Erythroblast (primary cell): ENCODE results near the gene BIRC5.
"Not testable (repeated sequence)": the region's sequence is repeated elsewhere in the genome, so short reads cannot be mapped to it uniquely, and the experiment has no call there.

Source experiments
- DNase-seq, 2 experiments: peaks; one replicate each; lab custom pipeline; 2025; lab: John Stamatoyannopoulos, UW
- GATA1 ChIP-seq: IDR thresholded peaks from 2 replicates; pipeline ENCODE4 v1.6.1; 2011; ENCODE audit warnings: low read depth, mild to moderate bottlenecking, control low read depth, low read length, moderate library complexity
- POLR2A ChIP-seq: IDR thresholded peaks from 2 replicates; pipeline ENCODE4 v1.6.1; 2011; ENCODE audit warnings: mild to moderate bottlenecking, low read length

BIRC5 gene

DNA sequence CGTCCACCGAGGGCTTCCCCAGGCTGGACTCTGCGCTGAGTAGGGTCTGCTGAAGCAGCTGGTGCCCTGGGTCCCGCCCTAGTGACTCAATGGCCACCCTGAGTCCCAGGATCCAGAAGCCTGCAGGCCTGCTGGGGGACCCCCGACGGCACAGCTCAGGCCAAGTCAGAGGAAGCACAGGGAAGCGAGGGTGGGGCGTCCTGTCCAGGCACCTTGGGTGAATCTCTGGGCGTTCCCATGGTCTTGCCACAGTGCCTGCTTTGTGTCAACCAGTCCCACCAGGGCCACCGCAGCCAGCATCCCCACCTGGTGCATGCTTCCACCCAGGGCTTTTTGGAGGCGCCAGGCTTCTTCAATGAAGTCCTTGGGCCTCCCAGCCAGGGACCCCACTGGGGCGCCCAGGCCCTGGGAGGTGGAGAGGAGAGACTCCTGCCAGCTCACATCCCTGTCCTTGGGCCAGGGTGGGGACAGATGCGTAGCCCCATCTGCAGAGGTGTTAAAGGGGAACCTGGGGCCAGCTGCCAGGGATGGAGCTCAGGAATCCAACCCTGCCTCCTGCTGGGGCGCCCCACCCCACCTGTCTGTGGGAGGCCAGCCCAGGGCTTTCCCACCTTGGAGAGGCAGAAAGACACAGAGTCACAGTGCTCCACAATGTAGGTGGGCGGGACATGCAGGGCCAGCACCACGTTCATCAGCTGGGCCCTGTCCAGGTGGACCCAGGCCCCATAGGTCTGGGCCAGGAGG is 35.2 kb downstream of the BIRC5 start:
- no peak for TF ChIP-seq POLR2A
- no peak for TF ChIP-seq GATA1
- no peak for DNase-seq

DNA sequence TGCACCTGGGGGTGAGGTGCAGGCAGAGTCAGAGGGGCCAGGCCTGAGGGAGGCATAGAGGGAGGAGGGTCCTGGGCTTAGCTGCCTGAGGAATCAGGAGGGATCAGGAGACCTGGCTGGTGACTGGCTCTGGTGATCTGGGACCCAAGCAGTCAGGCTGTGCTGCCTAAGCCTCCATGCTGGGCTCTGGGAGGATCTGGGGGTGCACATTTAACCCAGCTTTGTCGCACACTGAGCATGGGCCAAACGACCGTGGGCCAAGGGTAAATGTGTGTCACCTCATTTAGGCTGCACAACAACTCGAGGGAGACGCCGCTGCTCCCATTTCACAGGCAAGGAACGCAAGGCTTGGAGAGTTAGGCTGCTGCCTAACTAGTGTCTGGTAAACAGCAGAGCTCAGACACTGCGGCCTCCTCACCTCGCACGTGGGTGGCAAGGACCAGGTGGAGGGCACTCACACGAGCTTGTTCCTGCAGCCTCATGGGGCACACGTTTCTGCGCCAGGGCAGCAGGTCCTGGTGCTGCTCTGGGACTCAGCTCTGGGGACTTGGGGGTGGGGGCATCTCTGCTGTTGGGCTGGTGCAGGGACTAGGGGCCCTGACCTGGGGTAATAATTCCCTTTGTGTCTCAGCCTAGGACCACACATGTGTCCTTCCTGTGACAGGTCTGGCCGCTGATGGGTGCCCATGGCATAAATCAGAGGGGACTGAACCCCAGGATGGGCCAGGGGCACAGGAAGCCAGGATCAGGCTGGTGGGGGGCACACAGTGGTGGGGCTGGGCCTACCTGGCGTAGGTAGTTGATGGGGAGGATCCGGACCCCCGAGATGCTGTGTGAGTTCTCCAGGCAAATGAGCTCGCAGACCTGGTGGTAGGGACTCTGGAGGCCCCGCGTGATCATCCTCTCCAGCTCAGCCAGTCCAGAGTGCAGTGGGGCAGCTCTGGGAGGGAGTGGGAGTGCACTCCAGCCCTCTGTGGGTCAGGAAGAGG is 36.1 kb downstream of the BIRC5 start:
- no peak for DNase-seq
- TF ChIP-seq GATA1 (no peak), POLR2A (no peak)

DNA sequence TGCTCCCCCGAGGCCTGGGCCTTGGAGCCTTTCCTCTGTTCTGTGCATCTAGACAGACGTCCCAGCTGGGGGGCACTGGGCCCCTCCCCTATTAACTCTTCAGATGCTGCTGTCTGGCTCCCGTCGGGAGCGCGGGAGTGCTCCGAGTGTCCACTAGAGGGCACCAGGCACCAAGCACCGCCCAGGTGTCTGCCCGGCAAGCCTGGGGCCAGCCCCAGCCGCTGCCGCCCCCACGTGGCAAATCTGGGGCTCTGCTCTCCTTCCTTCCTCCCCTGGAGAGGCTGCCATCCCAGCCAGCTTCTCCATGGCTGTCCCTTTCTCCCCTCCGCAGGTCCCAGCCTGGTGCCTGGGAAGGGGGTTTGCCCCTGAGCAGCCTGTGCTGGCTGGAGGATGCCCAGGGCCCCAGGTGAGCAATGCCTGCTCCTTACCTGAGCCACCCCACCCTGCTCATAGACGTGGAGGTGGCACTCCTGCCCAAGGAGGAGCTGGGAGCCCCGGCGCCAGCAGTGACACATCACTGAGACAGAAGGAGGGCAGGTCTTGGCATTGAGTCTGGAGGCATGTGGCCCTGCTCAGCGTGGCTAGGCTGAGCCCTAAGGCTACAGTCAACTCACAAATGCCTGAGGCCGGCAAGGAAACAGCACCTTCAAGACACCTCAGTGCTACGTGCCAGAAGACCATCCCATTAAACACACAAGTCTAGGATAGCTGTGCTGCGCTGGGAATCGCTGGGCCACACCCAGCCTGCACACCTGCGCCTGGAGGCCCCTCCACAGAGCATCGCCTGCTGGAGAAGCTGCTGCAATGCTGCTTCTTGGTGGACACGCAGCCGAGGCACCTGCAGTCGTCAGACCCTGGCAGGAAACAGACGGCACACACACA is 37.1 kb downstream of the BIRC5 start:
- no peak for TF ChIP-seq POLR2A
- TF ChIP-seq GATA1 = no peak
- DNase-seq = peak; percentile 88 to 93

- no peak for TF ChIP-seq POLR2A
- no peak for TF ChIP-seq GATA1
- DNase-seq = no peak
Measured at GRCh38 chr17:78251773-78252103, 37.7 kb downstream of the BIRC5 start.

DNA sequence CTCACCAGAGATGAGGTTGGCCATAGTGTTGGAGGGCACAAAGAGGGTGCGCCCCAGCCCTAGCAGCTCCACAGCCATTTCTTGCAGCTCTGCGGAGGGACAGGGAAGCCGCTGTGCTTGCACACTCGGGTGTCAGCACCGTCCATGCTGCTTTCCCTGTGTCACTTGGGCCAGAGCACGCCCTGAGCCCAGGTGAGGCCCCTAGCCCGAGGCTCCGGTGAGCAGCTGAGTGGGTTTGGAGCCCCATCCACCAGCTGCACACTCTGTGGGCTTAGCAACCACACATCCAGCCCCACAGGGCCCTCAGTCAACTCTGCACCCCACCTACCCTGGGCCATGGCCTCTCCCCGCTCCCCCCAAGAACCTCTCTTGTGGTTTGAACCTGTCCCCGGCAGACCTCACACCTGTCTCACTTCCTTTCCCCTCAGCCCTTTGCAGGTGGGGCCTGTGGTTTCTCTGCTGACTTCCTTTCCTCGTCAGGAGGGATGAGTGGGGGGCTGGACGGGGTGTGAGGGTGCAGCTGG is 38.1 kb downstream of the BIRC5 start:
- no peak for TF ChIP-seq GATA1
- no peak for TF ChIP-seq POLR2A
- no peak for DNase-seq

DNA sequence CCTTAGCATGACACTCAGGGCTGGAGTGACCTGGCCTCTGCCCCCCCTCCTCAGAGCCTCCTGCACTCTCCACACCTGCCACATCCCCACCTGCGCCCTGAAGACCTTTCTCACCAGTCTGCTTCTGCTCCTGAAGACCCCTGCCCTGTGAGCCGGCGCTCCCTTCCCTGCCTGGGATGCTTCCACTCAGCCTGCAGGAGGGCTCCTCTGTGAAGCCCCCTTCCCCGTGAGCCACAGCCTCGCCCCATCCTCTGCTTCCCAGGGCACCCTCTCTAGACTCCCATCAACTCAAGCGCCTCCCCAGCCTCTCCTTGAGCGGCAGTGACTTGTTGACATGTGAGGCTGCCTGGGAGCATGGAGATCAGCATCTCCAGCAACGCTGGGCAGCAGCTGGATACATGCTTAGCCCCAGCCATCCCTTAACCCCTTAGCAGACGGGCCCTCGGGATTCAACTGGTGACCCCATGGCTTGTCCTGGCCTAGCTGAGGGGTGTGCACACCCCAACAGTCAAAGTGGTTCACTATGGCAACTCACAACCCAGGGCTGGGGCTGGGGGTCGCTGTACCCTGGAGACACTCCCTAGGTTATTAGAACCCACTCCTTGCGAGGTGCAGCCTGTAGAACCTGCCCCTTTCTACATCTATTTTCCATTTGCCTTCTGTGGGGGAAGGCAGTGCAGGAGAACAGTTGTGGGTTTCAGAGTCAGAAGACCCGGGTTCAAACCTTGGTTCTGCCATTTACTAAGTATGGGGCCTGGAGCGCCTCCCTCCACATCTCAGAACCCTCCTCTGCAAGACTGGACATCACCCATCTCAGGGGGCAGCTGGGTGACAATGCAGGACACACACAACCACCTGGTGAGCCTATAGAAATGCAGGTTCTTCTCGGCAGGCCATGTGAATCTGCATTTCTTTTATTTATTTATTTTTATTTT is 38.9 kb downstream of the BIRC5 start:
- no peak for DNase-seq
- TF ChIP-seq POLR2A (no peak), GATA1 (no peak)

- DNase-seq = not testable (repeated sequence)
Measured at GRCh38 chr17:78253636-78253945, 39.5 kb downstream of the BIRC5 start.

DNA sequence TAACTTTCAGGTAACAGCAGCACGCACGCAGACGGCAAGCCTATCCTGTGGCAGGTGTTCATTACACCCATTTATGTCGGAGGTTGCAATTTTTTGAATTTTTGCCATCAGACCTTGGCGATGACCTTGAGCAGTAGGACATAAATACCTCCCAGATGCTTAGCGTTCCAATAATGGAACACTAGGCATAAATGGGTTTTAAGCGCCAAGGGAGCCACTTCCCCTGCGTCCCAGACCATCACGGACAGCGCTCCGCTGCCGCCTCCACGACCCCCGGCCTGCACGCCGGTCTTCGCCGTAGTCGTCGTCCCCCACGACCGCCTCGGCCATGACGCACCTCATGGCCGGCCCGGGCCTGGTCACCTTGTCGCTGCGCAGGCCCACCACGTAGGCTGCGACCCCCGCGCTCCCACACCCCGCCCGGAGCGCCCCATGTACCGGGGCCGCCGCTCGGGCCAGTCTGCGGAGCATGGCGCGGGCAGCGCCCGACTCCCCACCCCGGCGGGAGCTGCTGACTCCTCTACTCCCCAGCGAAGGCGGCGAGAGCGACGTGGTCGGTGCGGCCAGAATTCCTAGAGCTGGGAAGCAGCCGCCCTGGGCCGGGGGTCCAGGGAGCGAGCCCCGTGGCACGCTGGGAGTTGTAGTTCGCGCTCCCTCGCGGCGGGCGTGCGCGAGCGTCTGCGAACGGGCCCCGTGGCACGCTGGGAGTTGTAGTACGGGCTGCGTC is 40.1 kb downstream of the BIRC5 start:
- TF ChIP-seq GATA1 (no peak), POLR2A (no peak)
- peak; percentile 87 to 89 for DNase-seq

DNA sequence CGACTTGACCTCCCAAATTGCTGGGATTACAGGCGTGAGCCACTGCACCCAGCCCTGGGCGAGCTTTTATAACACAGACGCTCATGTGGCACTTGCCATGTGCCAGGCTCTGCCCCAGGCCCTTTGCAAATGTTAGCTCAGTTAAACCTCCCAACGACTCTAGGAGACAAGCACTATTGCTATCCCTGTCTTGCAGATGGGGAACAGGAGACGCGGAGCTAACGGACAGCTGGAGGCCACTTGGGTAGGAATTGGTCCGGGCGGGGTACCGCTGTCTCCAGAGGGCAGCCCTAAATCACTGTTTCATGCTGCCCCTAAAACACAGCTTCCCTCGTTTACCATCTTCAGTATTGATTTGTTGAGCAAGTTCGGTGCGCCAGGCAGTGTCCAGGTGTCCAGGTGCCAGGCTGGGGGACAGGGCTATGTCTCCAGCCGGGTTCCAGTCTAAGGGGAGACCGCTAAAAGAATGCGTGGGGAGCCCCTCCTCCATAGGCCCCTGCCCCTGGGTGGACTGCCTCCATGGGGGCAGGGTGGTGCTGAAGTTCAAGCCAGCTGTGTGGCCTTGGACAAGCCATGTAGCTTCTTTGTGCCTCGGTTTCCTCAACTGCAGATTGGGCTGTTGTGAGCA is 41.1 kb downstream of the BIRC5 start:
- TF ChIP-seq POLR2A (no peak), GATA1 (no peak)
- DNase-seq = no peak

DNA sequence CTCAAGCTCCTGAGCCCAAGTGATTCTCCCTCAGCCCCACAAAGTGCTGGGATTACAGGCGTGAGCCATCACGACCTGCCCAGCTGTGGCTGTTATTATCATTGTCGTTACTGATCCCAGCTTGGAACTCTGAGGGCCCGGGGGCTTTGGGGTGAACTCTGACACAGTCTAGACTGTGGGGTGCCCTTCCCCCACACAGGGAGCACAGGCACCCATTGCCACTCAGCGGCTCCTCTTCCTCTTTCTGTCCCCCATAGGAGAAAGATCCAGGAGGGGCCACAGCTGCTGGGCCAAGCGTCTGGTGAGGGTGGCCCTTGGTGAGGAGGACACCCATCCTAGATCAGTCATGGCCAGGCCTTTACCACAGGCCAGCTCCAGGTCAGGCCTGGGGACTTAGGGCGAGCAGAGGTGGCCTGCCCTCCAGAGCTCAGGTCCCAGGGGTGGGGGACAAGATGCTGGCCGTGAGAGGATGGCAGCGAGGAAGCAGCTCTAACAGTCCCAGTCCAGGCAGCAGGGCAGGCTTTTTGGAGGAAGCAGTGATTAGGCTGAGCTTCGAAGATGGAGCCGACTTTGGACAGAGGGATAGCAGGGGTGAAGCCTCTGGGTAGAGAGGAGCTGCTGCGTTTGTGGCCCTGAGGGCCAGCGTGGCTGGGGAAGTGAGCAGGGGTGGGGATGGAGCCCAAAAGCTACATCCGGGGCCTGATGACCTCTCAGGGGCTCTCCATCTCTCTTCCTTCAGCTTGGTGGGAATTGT is 42.1 kb downstream of the BIRC5 start:
- no peak for TF ChIP-seq POLR2A
- no peak for TF ChIP-seq GATA1
- no peak for DNase-seq
